Measurements from ENCODE around the gene ICAM5.

- TF ChIP-seq CTCF (IDR thresholded peaks at IDR 0.05; ENCODE audit: poor library complexity): no peak
- no peak for TF ChIP-seq EZH2 (IDR thresholded peaks at IDR 0.05; ENCODE audit: borderline replicate concordance)
- no peak for TF ChIP-seq EZH2phosphoT487 (IDR thresholded peaks at IDR 0.05; ENCODE audit: low read depth, severe bottlenecking, unreplicated experiment)
These were observed 46.1 kb upstream of the ICAM5 start for GRCh38 chr19:10243606-10244005.
